Transverse colon (tissue), 4 donors: ENCODE results near the gene CENPB.

Experiments used
- POLR2A ChIP-seq: fragments of 450-650 bp; IDR thresholded peaks from one replicate; pipeline ENCODE4 v1.6.1; 2016; ENCODE audit warnings: antibody characterized with exemption, mild to moderate bottlenecking, moderate library complexity
- POLR2AphosphoS5 ChIP-seq, 3 donors: sonication (generic); formaldehyde crosslinking; IDR thresholded peaks; one replicate each; pipeline ENCODE4 v1.6.1; 2016; ENCODE audit warnings: antibody characterized with exemption in 3 of 3
- TF ChIP-seq, protein P1 (sequence below), 5 experiments: fragments of 200-600 bp in 3 of 5; fragments of 450-650 bp in 2 of 5; sonication (generic) in 3 of 5; IDR thresholded peaks; 1 replicate in 2 of 5; 2 replicates in 3 of 5; pipeline ENCODE4 v1.5.1; 2016 to 2017; ENCODE audit warnings: antibody characterized with exemption in 5 of 5, inconsistent platforms in 3 of 5, mild to moderate bottlenecking in 2 of 5, moderate library complexity in 1 of 5

DNA sequence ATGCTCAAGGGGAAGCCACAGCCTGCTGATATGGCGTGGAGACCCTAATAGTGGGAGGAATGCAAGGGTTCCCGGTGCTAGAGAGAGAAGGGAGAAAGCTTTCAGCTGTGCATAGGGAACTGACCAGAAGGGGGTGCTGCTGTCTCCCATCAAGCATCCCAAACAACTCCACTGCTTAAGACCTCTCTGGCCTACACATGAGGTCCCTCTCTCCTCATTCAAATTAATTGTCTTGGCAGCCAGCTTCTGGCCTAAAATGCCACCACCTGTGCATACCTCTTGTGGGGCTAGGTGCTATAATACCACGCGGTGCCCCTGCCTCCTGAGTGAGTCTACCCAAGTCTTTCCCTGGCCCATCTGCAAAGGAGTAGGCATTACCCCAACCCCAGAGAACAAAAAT, 33.4 kb downstream of the CENPB start:
- TF ChIP-seq, protein P1, sequence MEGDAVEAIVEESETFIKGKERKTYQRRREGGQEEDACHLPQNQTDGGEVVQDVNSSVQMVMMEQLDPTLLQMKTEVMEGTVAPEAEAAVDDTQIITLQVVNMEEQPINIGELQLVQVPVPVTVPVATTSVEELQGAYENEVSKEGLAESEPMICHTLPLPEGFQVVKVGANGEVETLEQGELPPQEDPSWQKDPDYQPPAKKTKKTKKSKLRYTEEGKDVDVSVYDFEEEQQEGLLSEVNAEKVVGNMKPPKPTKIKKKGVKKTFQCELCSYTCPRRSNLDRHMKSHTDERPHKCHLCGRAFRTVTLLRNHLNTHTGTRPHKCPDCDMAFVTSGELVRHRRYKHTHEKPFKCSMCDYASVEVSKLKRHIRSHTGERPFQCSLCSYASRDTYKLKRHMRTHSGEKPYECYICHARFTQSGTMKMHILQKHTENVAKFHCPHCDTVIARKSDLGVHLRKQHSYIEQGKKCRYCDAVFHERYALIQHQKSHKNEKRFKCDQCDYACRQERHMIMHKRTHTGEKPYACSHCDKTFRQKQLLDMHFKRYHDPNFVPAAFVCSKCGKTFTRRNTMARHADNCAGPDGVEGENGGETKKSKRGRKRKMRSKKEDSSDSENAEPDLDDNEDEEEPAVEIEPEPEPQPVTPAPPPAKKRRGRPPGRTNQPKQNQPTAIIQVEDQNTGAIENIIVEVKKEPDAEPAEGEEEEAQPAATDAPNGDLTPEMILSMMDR (IDR thresholded peaks at IDR 0.05) = peak; percentile 67 to 78 (median 73)
- TF ChIP-seq POLR2A (no peak), POLR2AphosphoS5 (IDR thresholded peaks at IDR 0.05) (no peak)
